Measurements from ENCODE around the gene NACC1.
A peak's percentile ranks its signal among the peaks of the same experiment; 100 is the strongest.

DNA sequence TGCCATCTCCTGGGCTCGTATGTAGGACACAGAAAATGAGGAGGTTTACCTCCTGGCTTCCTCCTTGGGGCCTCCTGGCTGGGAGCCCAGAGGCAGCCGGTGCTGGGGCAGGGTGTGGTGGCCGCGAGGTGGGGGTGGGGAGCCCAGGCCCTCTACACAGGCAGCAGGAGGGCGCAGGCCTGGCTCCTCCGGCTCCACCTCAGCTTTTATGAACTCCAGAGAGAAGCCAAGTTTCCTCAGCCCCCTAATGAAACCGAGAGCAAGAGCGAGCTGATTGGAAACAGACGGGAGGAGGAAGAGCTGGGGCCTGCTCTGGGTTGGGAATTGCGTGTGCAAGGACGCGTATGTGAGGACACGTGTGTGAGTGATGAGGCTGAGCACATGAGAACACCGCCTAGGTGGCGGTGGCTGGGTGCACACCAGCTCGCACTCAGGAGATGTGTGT is 38.5 kb upstream of the NACC1 start:
- TF ChIP-seq ZBTB7A (tag by site-specific recombination; IDR thresholded peaks at IDR 0.05; ENCODE audit: low read depth): no peak
- TF ChIP-seq, protein P1, sequence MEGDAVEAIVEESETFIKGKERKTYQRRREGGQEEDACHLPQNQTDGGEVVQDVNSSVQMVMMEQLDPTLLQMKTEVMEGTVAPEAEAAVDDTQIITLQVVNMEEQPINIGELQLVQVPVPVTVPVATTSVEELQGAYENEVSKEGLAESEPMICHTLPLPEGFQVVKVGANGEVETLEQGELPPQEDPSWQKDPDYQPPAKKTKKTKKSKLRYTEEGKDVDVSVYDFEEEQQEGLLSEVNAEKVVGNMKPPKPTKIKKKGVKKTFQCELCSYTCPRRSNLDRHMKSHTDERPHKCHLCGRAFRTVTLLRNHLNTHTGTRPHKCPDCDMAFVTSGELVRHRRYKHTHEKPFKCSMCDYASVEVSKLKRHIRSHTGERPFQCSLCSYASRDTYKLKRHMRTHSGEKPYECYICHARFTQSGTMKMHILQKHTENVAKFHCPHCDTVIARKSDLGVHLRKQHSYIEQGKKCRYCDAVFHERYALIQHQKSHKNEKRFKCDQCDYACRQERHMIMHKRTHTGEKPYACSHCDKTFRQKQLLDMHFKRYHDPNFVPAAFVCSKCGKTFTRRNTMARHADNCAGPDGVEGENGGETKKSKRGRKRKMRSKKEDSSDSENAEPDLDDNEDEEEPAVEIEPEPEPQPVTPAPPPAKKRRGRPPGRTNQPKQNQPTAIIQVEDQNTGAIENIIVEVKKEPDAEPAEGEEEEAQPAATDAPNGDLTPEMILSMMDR (tag by site-specific recombination; IDR thresholded peaks at IDR 0.05): peak; percentile 61
